Astrocyte (in vitro differentiated cells and primary cell): ENCODE measurements around the gene CFAP99.

ENCODE experiments used
- EZH2 ChIP-seq: IDR thresholded peaks from 2 replicates; pipeline ENCODE4 v1.6.1; 2012; ENCODE audit warnings: mild to moderate bottlenecking, low read length, inconsistent platforms; ENCODE audit not compliant: insufficient read depth
- TF ChIP-seq, protein P1 (sequence below): IDR thresholded peaks from 2 replicates; pipeline ENCODE4 v1.5.1; 2011; ENCODE audit warnings: low read depth, mild to moderate bottlenecking, inconsistent platforms, low read length, moderate library complexity; ENCODE audit not compliant: insufficient read depth

DNA sequence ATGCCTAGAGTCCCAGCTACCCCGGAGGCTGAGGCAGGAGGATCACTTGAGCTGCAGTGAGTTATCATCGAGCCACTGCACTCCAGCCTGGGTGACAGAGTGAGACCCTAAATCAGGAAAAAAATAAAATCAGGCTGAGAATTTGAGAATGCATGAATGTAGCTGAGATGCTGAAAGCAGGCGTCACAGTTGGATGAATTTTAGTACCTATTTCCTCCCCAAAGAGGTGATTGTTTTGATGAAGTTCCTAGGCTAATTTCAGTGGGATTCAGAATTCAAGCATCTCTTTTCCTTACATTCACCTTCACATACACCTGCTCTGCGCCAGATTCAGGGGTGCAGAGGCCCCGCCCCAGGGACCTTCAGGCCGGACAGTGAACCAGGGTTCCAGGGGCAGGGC is 3.2 kb downstream of the CFAP99 start:
- TF ChIP-seq, protein P1, sequence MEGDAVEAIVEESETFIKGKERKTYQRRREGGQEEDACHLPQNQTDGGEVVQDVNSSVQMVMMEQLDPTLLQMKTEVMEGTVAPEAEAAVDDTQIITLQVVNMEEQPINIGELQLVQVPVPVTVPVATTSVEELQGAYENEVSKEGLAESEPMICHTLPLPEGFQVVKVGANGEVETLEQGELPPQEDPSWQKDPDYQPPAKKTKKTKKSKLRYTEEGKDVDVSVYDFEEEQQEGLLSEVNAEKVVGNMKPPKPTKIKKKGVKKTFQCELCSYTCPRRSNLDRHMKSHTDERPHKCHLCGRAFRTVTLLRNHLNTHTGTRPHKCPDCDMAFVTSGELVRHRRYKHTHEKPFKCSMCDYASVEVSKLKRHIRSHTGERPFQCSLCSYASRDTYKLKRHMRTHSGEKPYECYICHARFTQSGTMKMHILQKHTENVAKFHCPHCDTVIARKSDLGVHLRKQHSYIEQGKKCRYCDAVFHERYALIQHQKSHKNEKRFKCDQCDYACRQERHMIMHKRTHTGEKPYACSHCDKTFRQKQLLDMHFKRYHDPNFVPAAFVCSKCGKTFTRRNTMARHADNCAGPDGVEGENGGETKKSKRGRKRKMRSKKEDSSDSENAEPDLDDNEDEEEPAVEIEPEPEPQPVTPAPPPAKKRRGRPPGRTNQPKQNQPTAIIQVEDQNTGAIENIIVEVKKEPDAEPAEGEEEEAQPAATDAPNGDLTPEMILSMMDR, result no peak
- no peak for TF ChIP-seq EZH2
